Epithelial cell of prostate (primary cell): ENCODE data around the gene NEU1.
A peak's percentile ranks its signal among the peaks of the same experiment; 100 is the strongest.
"Not testable (repeated sequence)": the region's sequence is repeated elsewhere in the genome, so short reads cannot be mapped to it uniquely, and the experiment has no call there.

ENCODE experiments used
- DNase-seq: peaks from one replicate; pipeline ENCODE4 v3.0.0-alpha.2; 2011; ENCODE audit warnings: low read depth, low spot score
- H3K27ac ChIP-seq: fragments of 450-650 bp; 2 replicates; pipeline ENCODE4 v1.5.1; 2017; ENCODE audit warnings: mild to moderate bottlenecking

The NEU1 gene

GRCh38 chr6:31847276-31847978 is 15.2 kb downstream of the NEU1 start:
- no peak overlapping the region for H3K27ac ChIP-seq
- no peak for DNase-seq

DNA sequence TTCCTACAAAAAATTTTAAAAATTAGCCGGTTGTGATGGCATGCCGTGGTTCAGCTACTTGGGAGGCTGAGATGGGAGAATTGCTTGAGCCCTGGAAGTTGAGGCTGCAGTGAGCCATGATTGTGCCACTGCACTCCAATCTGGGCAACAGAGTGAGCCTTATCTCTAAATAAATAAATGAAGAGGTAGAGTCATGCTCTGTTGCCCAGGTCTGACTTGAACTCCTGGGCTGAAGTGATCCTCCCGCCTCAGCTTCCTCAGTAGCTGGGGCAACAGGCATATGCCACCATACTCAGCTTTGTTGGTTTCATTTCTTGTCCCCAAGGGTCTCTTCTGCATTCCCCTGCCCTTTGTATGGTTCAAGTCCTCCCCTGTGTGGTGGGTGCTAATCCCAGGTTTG is 18.1 kb downstream of the NEU1 start:
- no peak for DNase-seq
- no peak overlapping the region for H3K27ac ChIP-seq

DNA sequence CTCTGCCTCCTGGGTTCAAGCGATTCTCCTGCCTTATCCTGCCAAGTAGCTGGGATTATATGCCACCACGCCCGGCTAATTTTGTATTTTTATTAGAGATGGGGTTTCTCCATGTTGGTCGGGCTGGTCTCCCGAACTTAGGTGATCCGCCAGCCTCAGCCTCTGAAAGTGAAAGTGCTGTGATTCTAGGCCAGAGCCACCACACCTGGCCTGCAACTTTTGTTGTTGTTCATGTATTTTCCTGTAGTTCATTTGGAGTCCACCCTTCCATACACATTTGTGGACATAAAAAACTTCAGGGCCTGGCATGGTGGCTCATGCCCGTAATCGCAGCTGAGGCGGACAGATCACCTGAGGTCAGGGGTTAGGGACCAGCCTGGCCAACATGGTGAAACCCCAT is 20.6 kb downstream of the NEU1 start:
- DNase-seq, result no peak
- no peak overlapping the region for H3K27ac ChIP-seq

DNA sequence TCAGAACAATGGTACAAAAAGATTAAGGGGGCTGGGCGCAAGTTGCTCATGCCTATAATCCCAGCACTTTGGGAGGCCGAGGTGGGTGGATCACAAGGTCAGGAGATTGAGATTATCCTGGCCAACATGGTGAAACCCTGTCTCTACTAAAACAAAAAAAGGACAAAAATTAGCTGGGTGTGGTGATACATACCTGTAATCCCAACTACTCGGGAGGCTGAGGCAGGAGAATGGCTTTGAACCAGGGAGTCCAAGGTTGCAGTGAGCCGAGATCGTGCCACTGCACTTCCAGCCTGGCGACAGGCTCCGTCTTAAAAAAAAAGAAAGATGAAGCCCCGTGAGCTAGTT is 22.9 kb downstream of the NEU1 start:
- not testable (repeated sequence) for H3K27ac ChIP-seq, DNase-seq

GRCh38 chr6:31838968-31839367 is 23.7 kb downstream of the NEU1 start:
- DNase-seq, result no peak
- no peak overlapping the region for H3K27ac ChIP-seq

- peak overlapping the region; percentile 87 for H3K27ac ChIP-seq
- not testable (repeated sequence) for DNase-seq
Observed at GRCh38 chr6:31838114-31838553, 24.5 kb downstream of the NEU1 start.

- peak overlapping the region; percentile 87 for H3K27ac ChIP-seq
Observed at GRCh38 chr6:31837369-31838113, 25.1 kb downstream of the NEU1 start.

DNA sequence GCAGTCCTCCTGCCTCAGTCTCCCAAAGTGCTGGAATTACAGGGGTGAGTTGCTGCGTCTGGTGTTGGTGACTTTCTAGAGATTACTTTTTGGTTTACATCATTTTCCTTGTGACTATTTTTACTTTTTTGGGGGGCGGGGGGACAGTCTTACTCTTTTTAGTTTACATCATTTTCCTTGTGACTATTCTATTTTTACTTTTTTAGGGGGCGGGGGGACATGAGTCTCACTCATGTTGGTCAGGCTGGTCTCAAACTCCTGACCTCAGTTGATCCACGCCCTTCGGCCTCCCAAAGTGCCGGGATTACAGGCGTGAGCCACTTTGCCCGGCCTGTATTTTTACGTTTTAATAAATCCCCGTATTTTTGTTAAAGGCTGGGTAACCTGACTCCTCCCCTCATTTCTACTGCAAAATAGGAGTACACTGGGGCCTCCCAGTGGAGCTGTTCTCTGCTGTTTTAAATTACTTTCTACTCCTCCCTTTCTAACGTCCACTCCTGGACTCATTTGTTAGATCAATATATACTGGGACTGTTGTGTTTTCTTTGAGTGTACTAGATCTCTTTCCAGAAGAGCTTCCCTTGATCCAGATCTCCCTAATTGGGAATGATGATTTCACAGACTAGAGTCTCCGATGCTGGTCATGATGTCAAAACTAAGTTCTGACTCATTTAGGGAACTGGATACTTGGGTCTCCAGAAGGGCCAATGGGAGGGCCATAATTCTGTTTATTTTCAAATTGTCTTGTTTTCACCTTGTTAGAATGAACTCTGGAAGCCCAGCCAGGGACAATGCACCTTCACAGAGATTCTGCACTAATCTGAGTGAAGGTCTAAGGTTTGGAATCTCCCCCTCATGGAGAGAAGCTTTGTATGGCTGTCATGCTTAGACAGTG is 25.9 kb downstream of the NEU1 start:
- DNase-seq, result no peak
- H3K27ac ChIP-seq, result peak overlapping the region; percentile 87

More at GRCh38 chr6:31837369-31838113, 25.1 kb downstream of the NEU1 start:
- no peak for DNase-seq

DNA sequence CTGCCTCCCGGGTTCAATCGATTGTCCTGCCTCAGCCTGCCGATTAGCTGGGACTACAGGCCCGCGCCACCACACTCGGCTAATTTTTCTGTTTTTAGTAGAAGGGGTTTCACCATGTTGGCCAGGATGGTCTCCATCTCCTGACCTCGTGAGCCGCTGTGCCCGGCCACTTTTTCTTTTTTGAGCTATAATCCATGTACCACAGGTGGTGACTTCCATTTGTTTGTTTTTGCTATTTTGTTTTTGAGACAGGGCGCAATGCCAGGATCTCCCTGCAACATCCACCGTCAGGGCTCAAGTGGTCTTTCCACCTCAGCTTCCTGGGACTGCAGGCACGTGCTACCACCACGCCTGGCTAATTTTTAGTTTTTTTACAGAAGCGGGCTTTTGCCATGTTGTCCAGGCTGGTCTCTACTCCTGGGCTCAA is 26.6 kb downstream of the NEU1 start:
- no peak for DNase-seq
- peak overlapping the region; percentile 87 for H3K27ac ChIP-seq

DNA sequence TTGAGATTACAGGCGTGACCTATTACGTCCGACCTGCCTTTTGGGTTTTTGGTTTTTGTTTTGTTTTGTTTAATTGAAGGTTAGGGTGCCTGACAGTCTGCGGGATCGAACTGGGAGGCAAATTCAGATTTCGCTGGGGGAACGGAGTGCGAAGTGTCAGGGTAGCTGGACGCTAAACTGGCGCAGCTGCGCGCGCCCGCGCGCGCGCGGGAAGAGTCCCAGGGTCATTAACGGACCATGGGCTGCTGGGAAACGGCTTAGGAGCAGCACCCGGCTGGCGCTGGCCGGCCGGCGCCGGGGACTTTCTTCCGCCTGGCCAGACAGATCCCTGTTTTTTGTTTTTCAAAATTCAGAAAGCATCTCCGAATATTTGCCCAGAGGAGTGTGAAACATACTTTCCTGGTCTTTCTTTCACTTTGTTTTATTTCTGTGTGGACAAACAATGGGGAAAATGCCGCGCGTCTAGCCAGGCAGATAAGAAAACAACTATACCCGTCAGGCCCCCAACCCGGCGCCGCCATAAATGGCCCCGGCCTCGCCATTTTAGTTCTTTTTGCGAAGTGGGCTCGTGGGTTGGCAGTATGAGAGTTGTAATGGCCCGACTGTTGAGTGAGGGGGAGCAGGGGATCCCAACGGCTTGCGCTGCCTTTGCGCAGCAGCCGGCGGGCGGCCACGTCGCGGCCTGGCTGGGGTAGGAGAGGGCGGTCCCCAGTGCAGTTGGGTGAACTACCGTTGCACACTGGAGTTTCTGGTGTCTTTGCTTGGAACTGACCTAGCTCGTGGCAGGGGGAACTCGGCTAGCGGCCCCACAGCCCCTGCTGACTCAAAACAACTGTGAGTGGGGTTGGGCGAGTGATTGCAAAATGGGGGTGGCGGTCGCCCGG is 28.0 kb downstream of the NEU1 start:
- peak overlapping the region; percentile 87 for H3K27ac ChIP-seq
- DNase-seq, result no peak

GRCh38 chr6:31831350-31832215 is 31.0 kb downstream of the NEU1 start:
- DNase-seq, result no peak
- H3K27ac ChIP-seq, result peak overlapping the region; percentile 69

- peak overlapping the region; percentile 69 for H3K27ac ChIP-seq
- no peak for DNase-seq
Observed at GRCh38 chr6:31830886-31831335, 31.7 kb downstream of the NEU1 start.

DNA sequence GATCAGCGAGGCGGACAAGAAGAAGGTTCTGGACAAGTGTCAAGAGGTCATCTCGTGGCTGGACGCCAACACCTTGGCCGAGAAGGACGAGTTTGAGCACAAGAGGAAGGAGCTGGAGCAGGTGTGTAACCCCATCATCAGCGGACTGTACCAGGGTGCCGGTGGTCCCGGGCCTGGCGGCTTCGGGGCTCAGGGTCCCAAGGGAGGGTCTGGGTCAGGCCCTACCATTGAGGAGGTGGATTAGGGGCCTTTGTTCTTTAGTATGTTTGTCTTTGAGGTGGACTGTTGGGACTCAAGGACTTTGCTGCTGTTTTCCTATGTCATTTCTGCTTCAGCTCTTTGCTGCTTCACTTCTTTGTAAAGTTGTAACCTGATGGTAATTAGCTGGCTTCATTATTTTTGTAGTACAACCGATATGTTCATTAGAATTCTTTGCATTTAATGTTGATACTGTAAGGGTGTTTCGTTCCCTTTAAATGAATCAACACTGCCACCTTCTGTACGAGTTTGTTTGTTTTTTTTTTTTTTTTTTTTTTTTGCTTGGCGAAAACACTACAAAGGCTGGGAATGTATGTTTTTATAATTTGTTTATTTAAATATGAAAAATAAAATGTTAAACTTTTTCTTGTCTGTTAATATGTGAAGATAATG is 32.9 kb downstream of the NEU1 start:
- no peak for DNase-seq
- H3K27ac ChIP-seq, result peak overlapping the region; percentile 69

- peak within 1 kb of the TSS; percentile 96 for H3K27ac ChIP-seq
- peak; percentile 99 for DNase-seq
Observed at GRCh38 chr6:31827286-31828079, 35.1 kb downstream of the NEU1 start, which contains the start of gene HSPA1B. TSS of gene HSPA1B (plus strand) at chr6:31827738. CDS start at chr6:31827951, 213 bp downstream.

DNA sequence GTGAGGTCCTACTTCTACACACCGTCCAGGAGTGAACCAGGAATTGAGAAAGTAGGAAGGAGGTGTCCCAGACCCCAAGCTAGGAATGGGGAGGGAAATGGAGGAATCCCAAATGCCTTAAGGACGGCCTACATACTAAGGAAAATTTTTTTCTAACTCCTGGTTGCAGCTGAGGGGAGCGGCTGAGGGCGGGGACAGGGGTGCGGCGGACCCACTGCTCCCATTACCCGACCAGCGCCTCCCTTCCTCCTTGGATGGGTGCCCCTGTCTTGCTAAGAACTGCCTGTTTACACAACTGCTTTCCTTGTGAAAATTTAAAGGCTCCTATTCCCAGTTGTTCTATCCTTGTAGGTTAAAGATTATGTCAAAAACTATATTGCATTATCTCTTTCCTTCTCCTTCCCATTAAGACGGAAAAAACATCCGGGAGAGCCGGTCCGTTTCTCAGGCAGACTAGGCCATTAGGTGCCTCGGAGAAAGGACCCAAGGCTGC is 35.8 kb downstream of the NEU1 start:
- no peak for DNase-seq
- peak overlapping the region; percentile 96 for H3K27ac ChIP-seq

GRCh38 chr6:31825553-31825952 is 37.1 kb downstream of the NEU1 start:
- H3K27ac ChIP-seq, result peak overlapping the region; percentile 96
- no peak for DNase-seq

GRCh38 chr6:31823592-31824196 is 38.9 kb downstream of the NEU1 start:
- H3K27ac ChIP-seq, result peak overlapping the region; percentile 96
- not testable (repeated sequence) for DNase-seq
